ENCODE results near the gene DCTN2. TPM values are rescaled to one million over a fixed set of nuclear protein-coding genes. Genes with fewer than 3 reads are reported as not detected.
"Not testable (repeated sequence)": the region's sequence is repeated elsewhere in the genome, so short reads cannot be mapped to it uniquely, and the experiment has no call there.

The DCTN2 gene
- total RNA-seq, 4 donors from 2014 or later = 161 to 243 (median 202) TPM

GRCh38 chr12:57513266-57513665 is 33.7 kb downstream of the DCTN2 start:
- Histone ChIP-seq H3K4me1 (peaks cover 17 to 26% (median 19%) of the 10 kb centered on the region in 4 donors), H3K27ac (replicated peaks in 1 of 4) (no peak overlapping the region), H3K36me3 (peaks cover 65 to 97% (median 91%) of the 10 kb centered on the region in 4 donors), H3K4me3 (no peak overlapping the region), H3K9me3 (no peaks in the 10 kb centered on the region), H3K27me3 (no peaks in the 10 kb centered on the region)
- intact Hi-C loops (cut with DNase I) = no loop called here
- 93% methylated on average over 5 of the region's 5 CpGs for WGBS
- no peak for TF ChIP-seq EP300 (IDR thresholded peaks at IDR 0.05)
- no peak for TF ChIP-seq POLR2A (IDR thresholded peaks at IDR 0.05; ENCODE audit: low read depth)
- TF ChIP-seq CTCF (IDR thresholded peaks at IDR 0.05) = no peak
- TF ChIP-seq POLR2AphosphoS5 (IDR thresholded peaks at IDR 0.05) = no peak
- DNase-seq (ENCODE audit: extremely low spot score) = no peak

GRCh38 chr12:57512665-57513064 is 34.3 kb downstream of the DCTN2 start:
- Histone ChIP-seq H3K27me3 (no peaks in the 10 kb centered on the region), H3K4me1 (peaks cover 11 to 20% (median 13%) of the 10 kb centered on the region in 4 donors), H3K27ac (replicated peaks in 1 of 4) (peak overlapping the region in 1 of 4 donors; percentile 1), H3K36me3 (peaks cover 65 to 99% (median 90%) of the 10 kb centered on the region in 4 donors), H3K4me3 (no peak overlapping the region), H3K9me3 (no peaks in the 10 kb centered on the region)
- WGBS = 88% methylated on average over 6 of the region's 6 CpGs
- TF ChIP-seq POLR2AphosphoS5 (IDR thresholded peaks at IDR 0.05) (no peak), CTCF (IDR thresholded peaks at IDR 0.05) (no peak)
- no peak for DNase-seq (ENCODE audit: extremely low spot score)
- intact Hi-C loops (cut with DNase I) = no loop called here

- H3K36me3 ChIP-seq = peaks cover 56 to 94% (median 84%) of the 10 kb centered on the region in 4 donors
- no peaks in the 10 kb centered on the region for H3K9me3 ChIP-seq
- WGBS = 95% methylated on average over 7 of the region's 7 CpGs
- no peak overlapping the region for H3K4me3 ChIP-seq
- no peak overlapping the region for H3K27ac ChIP-seq (replicated peaks in 1 of 4)
- no peaks in the 10 kb centered on the region for H3K27me3 ChIP-seq
- DNase-seq (ENCODE audit: extremely low spot score) = no peak
- intact Hi-C loops (cut with DNase I) = no loop called here
- H3K4me1 ChIP-seq = peaks cover 3 to 11% (median 4%) of the 10 kb centered on the region in 4 donors
- TF ChIP-seq POLR2A (IDR thresholded peaks at IDR 0.05; ENCODE audit: low read depth) = no peak
- no peak for TF ChIP-seq CTCF (IDR thresholded peaks at IDR 0.05)
- TF ChIP-seq EP300 (IDR thresholded peaks at IDR 0.05) = no peak
- TF ChIP-seq POLR2AphosphoS5 (IDR thresholded peaks at IDR 0.05) = no peak
Measured at GRCh38 chr12:57511588-57512325, 35.2 kb downstream of the DCTN2 start.

GRCh38 chr12:57511161-57511560 is 35.8 kb downstream of the DCTN2 start:
- no peak overlapping the region for H3K4me3 ChIP-seq
- 100% methylated on average over 4 of the region's 4 CpGs for WGBS
- intact Hi-C loops (cut with DNase I) = no loop called here
- TF ChIP-seq POLR2A (IDR thresholded peaks at IDR 0.05; ENCODE audit: low read depth) = no peak
- H3K27me3 ChIP-seq = no peaks in the 10 kb centered on the region
- peaks cover 0 to 5% (median 0%) of the 10 kb centered on the region in 4 donors for H3K4me1 ChIP-seq
- peaks cover 54 to 94% (median 83%) of the 10 kb centered on the region in 4 donors for H3K36me3 ChIP-seq
- H3K9me3 ChIP-seq = no peaks in the 10 kb centered on the region
- DNase-seq (ENCODE audit: extremely low spot score) = no peak
- no peak overlapping the region for H3K27ac ChIP-seq (replicated peaks in 1 of 4)

GRCh38 chr12:57507796-57508195 is 39.2 kb downstream of the DCTN2 start:
- WGBS = no CpG with 5 or more reads among the region's 28 CpGs
- peaks cover 55 to 94% (median 84%) of the 10 kb centered on the region in 4 donors for H3K36me3 ChIP-seq

GRCh38 chr12:57506541-57506940 is 40.5 kb downstream of the DCTN2 start:
- H3K4me1 ChIP-seq; H3K27ac ChIP-seq (replicated peaks in 1 of 4); intact Hi-C loops (cut with DNase I); DNase-seq (ENCODE audit: extremely low spot score); H3K27me3 ChIP-seq; H3K4me3 ChIP-seq; H3K9me3 ChIP-seq: not testable (repeated sequence)
- 77% methylated on average over 4 of the region's 4 CpGs for WGBS
- peaks cover 49 to 94% (median 82%) of the 10 kb centered on the region in 4 donors for H3K36me3 ChIP-seq

More at GRCh38 chr12:57507796-57508195, 39.2 kb downstream of the DCTN2 start:
- H3K4me3 ChIP-seq; H3K4me1 ChIP-seq; intact Hi-C loops (cut with DNase I); DNase-seq (ENCODE audit: extremely low spot score); H3K27ac ChIP-seq (replicated peaks in 1 of 4); H3K9me3 ChIP-seq; H3K27me3 ChIP-seq: not testable (repeated sequence)

GRCh38 chr12:57502311-57502969 is 44.6 kb downstream of the DCTN2 start:
- H3K27me3 ChIP-seq; H3K4me1 ChIP-seq; H3K4me3 ChIP-seq; H3K9me3 ChIP-seq; H3K27ac ChIP-seq (replicated peaks in 1 of 4); intact Hi-C loops (cut with DNase I); DNase-seq (ENCODE audit: extremely low spot score): not testable (repeated sequence)
- peaks cover 69 to 95% (median 87%) of the 10 kb centered on the region in 4 donors for H3K36me3 ChIP-seq
- 85% methylated on average over 22 of the region's 22 CpGs for WGBS
